ENCODE data around the gene INSIG2. TPM values are rescaled to one million over a fixed set of nuclear protein-coding genes. Genes with fewer than 3 reads are reported as not detected.

INSIG2 gene
- total and polyA plus RNA-seq, 3 experiments from 2014 or later = 13.4 to 22.1 (median 16.9) TPM

DNA sequence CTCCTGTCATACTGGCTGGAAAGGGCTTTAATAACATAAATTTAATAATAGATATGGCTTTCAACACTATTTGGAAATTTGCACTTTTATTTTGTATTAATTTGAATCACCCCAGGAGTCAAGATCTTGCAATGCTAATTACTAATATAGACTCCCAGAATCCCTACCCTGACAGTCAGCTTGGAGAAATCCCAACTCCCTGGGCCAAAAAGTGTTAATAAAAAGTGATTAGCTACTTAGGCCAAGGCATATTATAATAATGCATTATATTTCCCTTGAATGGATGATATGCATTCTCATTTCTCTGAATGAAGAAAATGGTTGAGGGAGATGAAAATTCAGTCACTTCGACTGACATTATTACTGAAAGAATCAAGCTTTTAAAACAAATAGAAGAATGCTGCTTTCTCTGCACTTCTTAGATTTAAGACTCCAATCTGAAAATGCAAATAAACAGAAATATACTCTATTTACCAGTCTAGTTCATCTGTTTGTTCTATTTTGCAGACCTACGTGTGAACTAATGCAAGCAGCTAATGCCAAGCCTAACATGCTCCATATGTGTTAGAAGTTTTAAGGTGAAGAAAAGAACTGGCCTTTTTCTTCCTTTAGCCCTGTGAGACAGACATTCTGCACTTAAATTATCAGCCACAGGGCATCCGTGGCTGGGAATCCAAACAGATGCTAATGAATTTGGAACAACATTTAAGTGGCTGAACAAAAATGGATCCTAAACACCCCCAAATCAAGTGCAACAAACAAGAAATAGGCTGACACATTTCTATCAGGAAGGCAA is 33.9 kb upstream of the INSIG2 start:
- H3K36me3 ChIP-seq (ENCODE audit: insufficient read depth, low read length) = no peaks in the 10 kb centered on the region
- DNase-seq = no peak
- Mint-ChIP-seq H3K4me3 (no peak overlapping the region), H3K4me1 (no peaks in the 10 kb centered on the region), H3K36me3 (no peaks in the 10 kb centered on the region), H3K27ac (no peak overlapping the region), H3K9me3 (no peaks in the 10 kb centered on the region), H3K27me3 (peaks cover 4 to 75% of the 10 kb centered on the region in 2 donors)
- H3K27ac ChIP-seq (ENCODE audit: low read depth, low read length) = no peak overlapping the region
- no peaks in the 10 kb centered on the region for H3K9me3 ChIP-seq (ENCODE audit: low read length)
- H3K4me3 ChIP-seq (ENCODE audit: low read length) = no peak overlapping the region
- CTCF ChIA-PET = interaction anchor here (1.2 to 1.6 kb wide), 2 partner anchors 8 kb away, joined by 3 read pairs; no protein-coding TSS in a partner anchor
- no peaks in the 10 kb centered on the region for H3K4me1 ChIP-seq (ENCODE audit: insufficient read depth, low read length)
- H3K27me3 ChIP-seq (ENCODE audit: insufficient read depth, low read length, poor library complexity, severe bottlenecking) = peaks cover 8% of the 10 kb centered on the region
- POLR2A ChIA-PET = no interaction called here

DNA sequence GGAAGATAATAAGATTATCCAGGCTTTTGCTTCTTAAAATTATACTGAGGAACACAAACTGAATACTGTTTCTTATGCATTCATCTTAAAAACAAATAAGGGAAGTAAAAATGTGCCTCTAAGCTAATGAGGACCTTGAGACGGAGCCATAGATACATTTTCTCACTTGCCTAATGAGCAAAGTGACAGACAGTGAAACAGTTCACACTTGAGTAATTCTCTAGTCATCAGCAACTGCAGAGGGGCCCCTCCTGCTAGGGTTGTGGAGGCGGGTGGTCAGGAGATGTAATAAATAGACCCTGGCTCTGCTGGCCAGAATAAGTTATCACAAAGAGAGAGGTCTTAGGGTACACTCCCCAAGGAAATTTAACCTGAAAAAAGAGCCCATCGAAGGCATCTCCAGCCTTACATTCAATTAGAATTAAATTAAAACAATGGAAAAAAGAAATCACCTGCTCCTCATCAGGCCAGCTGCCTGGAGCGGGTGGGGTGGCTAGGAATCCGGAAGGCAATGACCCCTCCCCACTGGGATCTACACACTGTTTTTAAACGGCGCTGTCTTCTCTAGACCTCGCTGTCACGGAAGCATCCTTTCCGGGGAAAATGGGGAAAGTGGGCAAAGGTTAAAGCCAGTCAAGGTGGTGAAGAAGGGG is 32.6 kb upstream of the INSIG2 start:
- no peak overlapping the region for H3K4me3 Mint-ChIP-seq
- no peaks in the 10 kb centered on the region for H3K9me3 Mint-ChIP-seq
- Histone ChIP-seq H3K4me3 (ENCODE audit: low read length) (no peak overlapping the region), H3K27ac (ENCODE audit: low read depth, low read length) (no peak overlapping the region), H3K36me3 (ENCODE audit: insufficient read depth, low read length) (no peaks in the 10 kb centered on the region), H3K4me1 (ENCODE audit: insufficient read depth, low read length) (no peaks in the 10 kb centered on the region), H3K27me3 (ENCODE audit: insufficient read depth, low read length, poor library complexity, severe bottlenecking) (peaks cover 4% of the 10 kb centered on the region), H3K9me3 (ENCODE audit: low read length) (no peaks in the 10 kb centered on the region)
- peaks cover 4 to 63% of the 10 kb centered on the region in 2 donors for H3K27me3 Mint-ChIP-seq
- peaks cover 0 to 4% (median 0%) of the 10 kb centered on the region in 3 donors for H3K4me1 Mint-ChIP-seq
- ChIA-PET CTCF (no interaction called here), POLR2A (no interaction called here)
- H3K36me3 Mint-ChIP-seq = no peaks in the 10 kb centered on the region
- H3K27ac Mint-ChIP-seq = peak overlapping the region in 1 of 8 donors; percentile 29
- DNase-seq = no peak

DNA sequence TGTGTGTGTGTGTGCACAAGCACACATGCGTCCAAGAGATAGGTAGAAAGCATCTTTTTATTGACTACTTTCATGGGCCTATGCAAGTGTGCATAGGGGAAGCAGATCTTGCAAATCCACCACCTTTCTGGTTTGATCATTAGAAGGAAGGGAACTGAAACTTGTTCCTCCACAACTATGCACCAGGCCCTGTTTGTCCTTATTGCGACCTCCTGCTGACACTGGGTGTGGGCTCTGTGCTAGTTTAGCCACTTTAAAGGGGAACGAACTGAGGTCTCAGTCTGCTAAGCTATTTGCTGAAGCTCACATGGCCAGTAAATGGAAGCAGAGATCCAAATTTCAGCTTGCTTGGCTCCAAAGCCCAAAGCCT is 32.1 kb upstream of the INSIG2 start:
- no peaks in the 10 kb centered on the region for H3K4me1 ChIP-seq (ENCODE audit: insufficient read depth, low read length)

DNA sequence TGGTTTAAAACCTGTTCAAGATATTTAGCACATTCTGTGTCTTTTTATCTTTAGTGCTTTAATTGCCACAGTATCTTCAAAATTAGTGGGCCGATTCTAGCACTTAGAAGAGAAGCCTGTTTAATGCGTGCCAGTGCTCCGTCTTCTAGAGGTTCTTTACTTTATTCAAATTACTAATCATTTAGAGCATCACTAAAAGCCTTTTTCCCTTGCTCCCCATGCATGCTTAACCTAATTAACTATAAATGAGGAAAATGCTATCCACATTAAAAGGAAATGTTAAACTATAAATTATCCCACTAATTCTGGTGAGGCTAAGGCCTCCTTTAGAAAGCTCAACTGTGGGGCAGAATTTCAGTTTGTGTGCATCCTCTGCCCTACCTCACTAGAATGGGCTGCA is 31.5 kb upstream of the INSIG2 start:
- Mint-ChIP-seq H3K9me3 (no peaks in the 10 kb centered on the region), H3K27me3 (peaks cover 9 to 59% of the 10 kb centered on the region in 2 donors), H3K4me1 (peaks cover 0 to 4% (median 0%) of the 10 kb centered on the region in 3 donors), H3K27ac (no peak overlapping the region), H3K4me3 (no peak overlapping the region), H3K36me3 (no peaks in the 10 kb centered on the region)
- Histone ChIP-seq H3K9me3 (ENCODE audit: low read length) (no peaks in the 10 kb centered on the region), H3K36me3 (ENCODE audit: insufficient read depth, low read length) (no peaks in the 10 kb centered on the region), H3K27me3 (ENCODE audit: insufficient read depth, low read length, poor library complexity, severe bottlenecking) (peaks cover 4% of the 10 kb centered on the region), H3K27ac (ENCODE audit: low read depth, low read length) (no peak overlapping the region), H3K4me3 (ENCODE audit: low read length) (no peak overlapping the region), H3K4me1 (ENCODE audit: insufficient read depth, low read length) (no peaks in the 10 kb centered on the region)
- no peak for DNase-seq
- ChIA-PET CTCF (no interaction called here), POLR2A (no interaction called here)

More for the DNA sequence above, 32.1 kb upstream of the INSIG2 start:
- Histone ChIP-seq H3K9me3 (ENCODE audit: low read length) (no peaks in the 10 kb centered on the region), H3K4me3 (ENCODE audit: low read length) (no peak overlapping the region), H3K27me3 (ENCODE audit: insufficient read depth, low read length, poor library complexity, severe bottlenecking) (peaks cover 4% of the 10 kb centered on the region), H3K36me3 (ENCODE audit: insufficient read depth, low read length) (no peaks in the 10 kb centered on the region), H3K27ac (ENCODE audit: low read depth, low read length) (no peak overlapping the region)
- no peak overlapping the region for H3K4me3 Mint-ChIP-seq
- DNase-seq = no peak
- CTCF ChIA-PET = no interaction called here
- peak overlapping the region in 1 of 8 donors; percentile 35 for H3K27ac Mint-ChIP-seq
- peaks cover 0 to 4% (median 0%) of the 10 kb centered on the region in 3 donors for H3K4me1 Mint-ChIP-seq
- no peaks in the 10 kb centered on the region for H3K36me3 Mint-ChIP-seq
- POLR2A ChIA-PET = no interaction called here
- no peaks in the 10 kb centered on the region for H3K9me3 Mint-ChIP-seq
- peaks cover 8 to 60% of the 10 kb centered on the region in 2 donors for H3K27me3 Mint-ChIP-seq

DNA sequence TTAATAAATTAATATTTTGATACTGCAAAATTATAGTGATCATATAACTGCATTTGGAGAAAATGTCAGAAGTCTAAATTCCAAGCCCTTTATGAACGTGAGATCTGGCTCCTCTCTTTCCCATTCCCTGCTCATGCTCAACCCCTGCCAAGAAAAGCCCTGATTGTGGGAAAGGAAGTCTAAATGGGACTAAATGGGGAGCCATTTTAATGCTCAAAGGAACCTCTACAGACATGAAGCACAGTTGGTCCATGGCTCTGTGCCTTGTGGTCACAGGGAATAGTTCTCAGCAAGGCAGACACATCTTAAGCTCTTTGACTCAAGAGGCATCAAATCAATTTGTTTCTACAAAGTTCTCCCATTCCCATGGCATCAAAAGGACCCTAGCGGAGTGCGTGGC is 29.3 kb upstream of the INSIG2 start:
- no peak overlapping the region for H3K27ac Mint-ChIP-seq
- POLR2A ChIA-PET = no interaction called here
- no peak for DNase-seq
- H3K4me3 Mint-ChIP-seq = no peak overlapping the region
- no peaks in the 10 kb centered on the region for H3K36me3 Mint-ChIP-seq
- CTCF ChIA-PET = interaction anchor here (1.1 kb wide), 1 partner anchor 26 kb away, joined by 4 read pairs; no protein-coding TSS in a partner anchor
- Histone ChIP-seq H3K27ac (ENCODE audit: low read depth, low read length) (no peak overlapping the region), H3K4me1 (ENCODE audit: insufficient read depth, low read length) (no peaks in the 10 kb centered on the region), H3K36me3 (ENCODE audit: insufficient read depth, low read length) (no peaks in the 10 kb centered on the region), H3K9me3 (ENCODE audit: low read length) (no peaks in the 10 kb centered on the region), H3K4me3 (ENCODE audit: low read length) (no peak overlapping the region), H3K27me3 (ENCODE audit: insufficient read depth, low read length, poor library complexity, severe bottlenecking) (no peaks in the 10 kb centered on the region)
- peaks cover 16 to 53% of the 10 kb centered on the region in 2 donors for H3K27me3 Mint-ChIP-seq
- peaks cover 0 to 4% (median 0%) of the 10 kb centered on the region in 3 donors for H3K4me1 Mint-ChIP-seq
- H3K9me3 Mint-ChIP-seq = no peaks in the 10 kb centered on the region

DNA sequence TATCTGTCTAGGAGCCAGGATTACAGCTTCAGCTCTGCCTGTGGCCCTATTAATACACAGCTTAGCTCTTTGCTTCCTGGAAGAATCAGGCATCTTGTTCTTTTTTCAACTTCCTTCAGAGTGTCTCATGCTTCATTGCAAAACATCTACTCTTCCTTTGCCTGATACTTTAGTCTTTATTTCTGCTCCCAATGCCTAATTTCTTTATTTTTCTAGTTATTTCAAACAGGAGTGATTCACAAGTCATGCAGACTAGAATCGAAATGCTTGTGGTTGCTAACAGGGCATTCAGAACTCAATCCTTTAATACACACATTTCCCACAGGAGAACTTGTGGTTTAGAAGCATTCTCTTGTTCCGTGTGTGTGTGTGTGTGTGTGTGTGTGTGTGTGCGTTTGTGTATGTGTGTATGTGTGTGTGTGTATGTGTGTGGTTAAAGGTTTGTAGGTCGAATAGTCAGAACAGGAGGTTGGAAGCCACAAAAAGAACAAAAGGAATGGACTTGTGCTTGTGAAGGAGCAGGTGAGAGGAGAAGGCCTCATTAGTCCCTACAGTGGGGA is 28.3 kb upstream of the INSIG2 start:
- H3K4me3 ChIP-seq (ENCODE audit: low read length) = no peak overlapping the region
- DNase-seq = no peak
- ChIA-PET POLR2A (no interaction called here), CTCF (interaction anchor here (0.9 kb wide), 1 partner anchor 795 kb away, joined by 5 read pairs; no protein-coding TSS in a partner anchor)
- no peak overlapping the region for H3K4me3 Mint-ChIP-seq
- H3K36me3 ChIP-seq (ENCODE audit: insufficient read depth, low read length) = no peaks in the 10 kb centered on the region
- H3K27ac ChIP-seq (ENCODE audit: low read depth, low read length) = no peak overlapping the region
- peaks cover 0 to 4% (median 0%) of the 10 kb centered on the region in 3 donors for H3K4me1 Mint-ChIP-seq
- peaks cover 19 to 56% of the 10 kb centered on the region in 2 donors for H3K27me3 Mint-ChIP-seq
- H3K4me1 ChIP-seq (ENCODE audit: insufficient read depth, low read length) = no peaks in the 10 kb centered on the region
- no peaks in the 10 kb centered on the region for H3K36me3 Mint-ChIP-seq
- no peaks in the 10 kb centered on the region for H3K9me3 ChIP-seq (ENCODE audit: low read length)
- H3K27me3 ChIP-seq (ENCODE audit: insufficient read depth, low read length, poor library complexity, severe bottlenecking) = no peaks in the 10 kb centered on the region
- no peaks in the 10 kb centered on the region for H3K9me3 Mint-ChIP-seq
- H3K27ac Mint-ChIP-seq = peak overlapping the region in 2 of 8 donors; percentile 4 to 51

DNA sequence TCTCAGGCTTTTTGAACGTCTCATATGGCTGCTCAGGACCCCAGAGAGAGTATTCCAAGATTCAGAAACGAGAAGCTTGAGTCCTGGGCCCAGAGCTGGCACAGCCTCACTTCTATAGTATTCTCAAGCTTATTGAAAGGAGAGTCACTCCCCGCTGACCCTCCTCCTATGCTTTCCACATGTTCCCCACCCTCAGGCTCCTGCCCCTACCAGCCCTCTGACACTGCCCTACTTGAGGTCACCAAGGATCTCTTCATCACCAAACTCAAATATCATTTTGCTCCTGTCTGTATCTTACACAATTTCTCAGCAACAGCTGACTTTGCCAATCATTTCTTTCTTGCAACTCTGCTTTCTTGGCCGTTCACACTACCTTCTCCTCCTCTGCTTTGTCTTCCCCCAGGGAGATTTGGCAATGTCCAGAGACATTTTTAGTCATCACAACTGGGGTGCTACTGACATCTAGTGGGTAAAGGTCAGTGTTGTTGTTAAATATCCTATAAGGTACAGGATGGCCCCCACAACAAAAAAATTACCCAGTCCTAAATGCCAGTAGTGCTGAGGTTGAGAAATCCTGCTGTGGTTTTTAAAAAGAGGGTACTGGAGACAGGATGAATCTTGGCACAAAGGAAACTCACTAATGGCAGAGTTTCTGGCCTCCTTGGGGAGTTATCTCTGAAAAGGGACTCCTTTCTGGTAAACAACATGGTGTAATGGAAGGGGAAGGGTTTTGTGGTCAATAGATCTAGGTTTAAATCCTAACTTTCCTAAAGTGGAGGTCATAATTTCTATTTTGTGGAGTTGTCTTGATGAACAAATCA is 26.9 kb upstream of the INSIG2 start:
- H3K4me1 Mint-ChIP-seq = peaks cover 0 to 4% (median 0%) of the 10 kb centered on the region in 3 donors
- no peaks in the 10 kb centered on the region for H3K36me3 Mint-ChIP-seq
- H3K4me3 Mint-ChIP-seq = no peak overlapping the region
- Histone ChIP-seq H3K27me3 (ENCODE audit: insufficient read depth, low read length, poor library complexity, severe bottlenecking) (no peaks in the 10 kb centered on the region), H3K9me3 (ENCODE audit: low read length) (no peaks in the 10 kb centered on the region), H3K4me1 (ENCODE audit: insufficient read depth, low read length) (no peaks in the 10 kb centered on the region), H3K36me3 (ENCODE audit: insufficient read depth, low read length) (no peaks in the 10 kb centered on the region), H3K4me3 (ENCODE audit: low read length) (no peak overlapping the region), H3K27ac (ENCODE audit: low read depth, low read length) (no peak overlapping the region)
- ChIA-PET POLR2A (no interaction called here), CTCF (interaction anchor here (0.9 kb wide), 1 partner anchor 794 kb away, joined by 5 read pairs; no protein-coding TSS in a partner anchor)
- no peaks in the 10 kb centered on the region for H3K9me3 Mint-ChIP-seq
- peaks cover 22 to 56% of the 10 kb centered on the region in 2 donors for H3K27me3 Mint-ChIP-seq
- peak overlapping the region in 1 of 8 donors; percentile 30 for H3K27ac Mint-ChIP-seq
- no peak for DNase-seq
